Measurements from ENCODE around the gene SOX5. TPM values are rescaled to one million over a fixed set of nuclear protein-coding genes. Genes with fewer than 3 reads are reported as not detected.
"Not testable (repeated sequence)": the region's sequence is repeated elsewhere in the genome, so short reads cannot be mapped to it uniquely, and the experiment has no call there.

Gene SOX5
- polyA plus RNA-seq, 3 donors: 5.1 to 7.5 (median 7.3) TPM

DNA sequence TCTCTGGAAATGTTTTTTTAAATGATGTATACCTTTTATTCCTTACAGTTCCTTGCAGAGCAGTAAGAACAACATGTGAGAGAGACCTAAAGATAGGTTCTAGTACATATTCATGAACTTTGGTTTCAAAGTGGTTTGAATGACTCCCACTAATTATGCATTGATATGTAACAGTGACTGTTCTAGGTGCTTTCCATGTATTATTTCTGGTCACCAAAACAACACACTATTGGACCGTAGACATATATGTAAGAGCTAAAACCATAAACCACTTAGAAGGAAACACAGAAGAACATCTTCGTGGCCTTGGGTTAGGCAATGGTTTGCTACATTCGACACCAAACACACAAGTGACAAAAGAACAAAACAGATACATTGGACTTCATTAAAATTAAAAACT lies 37.9 kb downstream of the SOX5 start:
- DNase-seq (ENCODE audit: low read depth in 3 of 3, low spot score in 2 of 3): no peak

- DNase-seq (ENCODE audit: low read depth in 3 of 3, low spot score in 2 of 3): no peak
These were observed 39.9 kb downstream of the SOX5 start for GRCh38 chr12:23909551-23909950.

DNA sequence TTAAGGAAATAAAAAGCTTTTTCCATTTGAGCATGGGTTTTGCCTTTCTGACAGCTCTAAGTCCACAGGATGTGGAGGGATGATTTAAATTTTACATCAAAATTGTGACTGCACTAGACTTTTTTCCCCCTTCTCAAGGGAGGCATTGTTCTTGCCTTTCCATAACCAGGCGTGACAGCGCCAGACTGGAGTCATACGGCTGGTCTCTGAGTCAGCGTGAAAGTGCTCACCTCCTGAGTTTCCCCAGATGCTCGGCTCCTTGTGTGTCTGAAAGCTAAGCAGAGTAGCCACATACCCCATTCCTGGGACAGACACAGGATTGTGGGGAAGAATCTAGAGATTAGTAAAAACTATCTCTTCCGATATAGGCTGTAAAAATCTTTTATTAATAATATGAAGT lies 43.1 kb downstream of the SOX5 start:
- DNase-seq (ENCODE audit: low read depth in 3 of 3, low spot score in 2 of 3): no peak

DNA sequence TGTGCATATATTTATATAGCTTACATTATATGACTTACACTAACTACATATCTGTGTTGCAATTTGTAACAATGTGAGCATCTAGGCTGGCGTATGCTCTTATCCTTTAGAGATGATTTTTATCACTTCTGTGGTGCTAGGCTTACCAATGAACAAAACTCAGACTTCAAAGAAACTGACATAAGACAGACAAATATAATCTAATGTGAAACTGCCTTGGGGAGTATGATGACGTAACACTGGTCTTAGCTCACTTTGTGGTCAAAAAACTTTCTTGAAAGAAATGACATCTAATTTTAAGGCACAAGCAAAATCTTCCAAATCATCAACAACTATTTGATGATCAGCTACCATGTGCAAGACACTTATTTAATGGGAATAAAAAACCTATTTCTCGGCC lies 50.0 kb downstream of the SOX5 start:
- no peak for DNase-seq (ENCODE audit: low read depth in 3 of 3, low spot score in 2 of 3)

GRCh38 chr12:23898121-23898520 lies 51.3 kb downstream of the SOX5 start:
- no peak for DNase-seq (ENCODE audit: low read depth in 3 of 3, low spot score in 2 of 3)

GRCh38 chr12:23895792-23896218 lies 53.7 kb downstream of the SOX5 start:
- DNase-seq (ENCODE audit: low read depth in 3 of 3, low spot score in 2 of 3): no peak

DNA sequence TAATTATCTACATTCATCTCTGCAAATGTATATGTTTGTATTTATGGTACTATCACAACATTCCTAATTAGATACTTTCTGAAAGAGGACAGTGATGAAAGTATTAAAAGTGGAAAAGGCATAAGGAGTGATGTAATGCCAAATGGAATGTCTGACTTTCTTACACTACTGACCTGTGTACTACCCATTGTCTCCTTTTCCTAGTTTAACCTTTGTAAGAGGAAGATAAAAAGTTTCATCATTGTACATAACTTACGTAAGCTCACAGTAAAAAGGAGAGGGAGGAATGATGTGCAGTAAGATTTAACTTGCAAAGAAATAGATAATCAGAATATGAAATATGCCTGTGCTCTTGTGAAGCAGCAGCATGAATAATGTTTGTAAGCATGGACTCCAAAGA lies 55.9 kb downstream of the SOX5 start:
- no peak for DNase-seq (ENCODE audit: low read depth in 3 of 3, low spot score in 2 of 3)

DNA sequence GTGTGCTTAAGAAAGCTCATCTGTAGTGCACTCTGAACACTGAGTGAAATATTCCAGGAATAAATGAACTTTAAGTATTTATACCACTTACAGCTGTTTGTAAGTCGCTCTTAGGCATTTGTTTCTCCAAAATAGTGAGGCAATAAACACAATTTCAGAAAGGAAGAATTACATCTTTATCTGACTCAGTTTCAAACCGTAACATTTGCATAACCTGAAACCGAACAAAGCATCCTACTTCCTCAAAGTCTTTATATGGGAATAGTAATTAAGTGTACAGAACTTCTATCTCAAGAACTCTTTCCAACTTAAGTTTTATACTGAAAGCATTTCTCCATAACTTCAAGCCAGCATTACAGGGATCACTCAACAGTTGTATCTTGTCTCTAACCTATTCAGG lies 58.4 kb downstream of the SOX5 start:
- DNase-seq (ENCODE audit: low read depth in 3 of 3, low spot score in 2 of 3): no peak

- no peak for DNase-seq (ENCODE audit: low read depth in 3 of 3, low spot score in 2 of 3)
These were observed 60.4 kb downstream of the SOX5 start for GRCh38 chr12:23889069-23889440.

GRCh38 chr12:23888396-23889068 lies 60.9 kb downstream of the SOX5 start:
- DNase-seq (ENCODE audit: low read depth in 3 of 3, low spot score in 2 of 3): no peak

GRCh38 chr12:23887055-23887835 lies 62.2 kb downstream of the SOX5 start:
- no peak for DNase-seq (ENCODE audit: low read depth in 3 of 3, low spot score in 2 of 3)

GRCh38 chr12:23885394-23885793 lies 64.1 kb downstream of the SOX5 start:
- DNase-seq (ENCODE audit: low read depth in 3 of 3, low spot score in 2 of 3): no peak

DNA sequence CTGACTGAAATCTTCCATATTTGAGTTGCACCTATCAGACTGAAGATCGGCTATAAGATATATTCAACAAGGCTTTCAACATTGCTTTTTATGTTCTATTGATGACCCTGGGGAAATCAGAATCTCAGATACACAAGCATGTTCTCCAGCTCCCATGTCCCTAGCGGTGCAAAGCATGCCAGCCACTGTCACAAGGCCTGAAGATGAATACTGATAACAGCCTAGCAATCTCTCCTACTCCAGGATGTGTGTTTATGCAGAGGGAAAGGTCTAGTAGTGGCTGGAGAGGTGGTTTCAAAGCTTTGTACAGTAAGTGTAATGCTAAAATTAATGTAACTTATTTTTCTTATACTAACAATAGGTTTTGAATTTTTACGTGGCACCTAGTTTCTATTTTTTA lies 64.6 kb downstream of the SOX5 start:
- no peak for DNase-seq (ENCODE audit: low read depth in 3 of 3, low spot score in 2 of 3)

DNA sequence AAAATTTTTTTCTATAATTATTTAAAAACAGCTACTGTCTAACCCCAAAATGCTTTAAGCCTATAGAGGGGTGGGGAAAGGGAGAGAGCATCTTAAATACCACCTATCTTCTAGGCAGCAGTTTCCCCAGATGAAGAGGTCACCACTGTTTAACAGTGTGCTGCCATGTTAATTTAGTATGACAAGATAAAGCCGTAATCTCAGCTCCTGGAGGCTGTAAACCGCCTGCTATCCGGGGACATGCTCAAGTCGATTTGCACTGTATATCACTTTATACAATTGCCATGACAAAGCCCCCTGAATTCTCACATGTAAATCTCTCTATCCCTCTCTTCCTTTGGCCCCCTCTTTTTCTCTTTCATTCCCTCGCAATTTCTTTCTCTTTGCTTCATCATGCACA lies 68.5 kb downstream of the SOX5 start:
- DNase-seq (ENCODE audit: low read depth in 3 of 3, low spot score in 2 of 3): no peak

DNA sequence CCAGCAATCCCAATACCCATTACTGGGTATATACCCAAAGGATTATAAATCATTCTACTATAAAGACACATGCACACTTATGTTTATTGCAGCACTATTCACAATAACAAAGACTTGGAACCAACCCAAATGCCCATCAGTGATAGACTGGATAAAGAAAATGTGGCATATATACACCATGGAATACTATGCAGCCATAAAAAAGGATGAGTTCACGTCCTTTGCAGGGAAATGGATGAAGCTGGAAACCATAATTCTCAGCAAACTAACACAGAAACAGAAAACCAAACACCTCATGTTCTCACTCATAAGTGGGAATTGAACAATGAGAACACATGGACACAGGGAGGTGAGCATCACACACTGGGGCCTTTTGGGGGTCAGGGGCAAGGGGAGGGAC lies 72.9 kb downstream of the SOX5 start:
- DNase-seq (ENCODE audit: low read depth in 3 of 3, low spot score in 2 of 3): not testable (repeated sequence)

DNA sequence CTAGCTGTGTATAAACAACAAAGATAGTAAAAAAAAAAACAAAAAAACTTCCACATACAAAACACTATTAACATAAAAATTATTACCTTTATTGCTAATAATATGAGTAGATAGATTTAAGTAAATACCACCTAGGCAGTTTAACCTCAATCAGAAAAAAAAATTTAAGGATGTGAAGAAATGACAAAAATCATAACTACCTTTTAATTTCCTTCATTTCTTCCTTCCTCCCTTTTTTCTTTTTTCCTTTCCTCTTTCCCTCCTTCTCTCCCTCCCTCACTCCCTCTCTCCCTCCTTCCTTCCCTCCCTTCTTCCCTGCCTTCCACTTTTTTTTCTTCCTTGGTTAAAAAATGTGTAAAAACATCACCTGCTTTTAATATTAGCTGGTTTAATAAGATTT lies 81.7 kb downstream of the SOX5 start:
- no peak for DNase-seq (ENCODE audit: low read depth in 3 of 3, low spot score in 2 of 3)

DNA sequence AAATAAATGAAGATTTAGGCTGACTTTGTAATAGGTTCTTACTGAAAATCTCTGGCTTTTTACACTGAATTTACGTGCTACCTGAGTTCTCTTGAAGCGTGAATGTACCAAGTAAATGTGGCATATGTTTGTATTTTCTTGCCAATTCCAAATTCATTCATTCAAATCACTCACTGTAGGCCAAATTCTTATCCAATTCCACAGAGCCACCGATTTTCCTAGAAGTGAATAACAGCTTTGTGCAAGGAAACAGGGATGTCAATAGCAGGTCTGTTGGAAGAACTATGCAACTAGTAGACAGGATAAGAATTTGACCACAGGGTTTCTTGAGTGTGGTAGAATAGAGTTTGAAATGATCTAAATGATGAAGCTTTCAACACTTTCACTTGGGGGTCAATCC lies 86.8 kb downstream of the SOX5 start:
- no peak for DNase-seq (ENCODE audit: low read depth in 3 of 3, low spot score in 2 of 3)

- DNase-seq (ENCODE audit: low read depth in 3 of 3, low spot score in 2 of 3): no peak
These were observed 89.5 kb downstream of the SOX5 start for GRCh38 chr12:23860019-23860418.

GRCh38 chr12:23857178-23857577 lies 92.3 kb downstream of the SOX5 start:
- DNase-seq (ENCODE audit: low read depth in 3 of 3, low spot score in 2 of 3): no peak

DNA sequence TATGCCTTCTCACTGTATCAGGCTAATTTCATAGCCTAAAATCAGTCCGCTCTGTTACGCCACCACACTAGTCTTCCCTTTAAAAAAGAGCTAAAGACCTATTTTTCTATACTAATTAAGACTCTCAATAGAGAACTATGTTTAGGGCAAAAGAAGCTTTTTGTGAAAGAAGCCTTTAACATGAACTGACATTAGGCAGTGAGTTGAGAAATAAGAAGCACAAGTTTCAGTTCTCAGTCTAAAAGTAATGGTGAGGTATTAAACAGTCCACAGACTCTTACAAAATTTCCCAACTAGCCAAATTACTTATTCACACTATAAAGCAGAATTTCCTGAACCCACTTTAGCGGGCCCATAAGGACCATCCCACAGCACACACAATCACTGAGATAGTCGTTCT lies 93.7 kb downstream of the SOX5 start:
- DNase-seq (ENCODE audit: low read depth in 3 of 3, low spot score in 2 of 3): no peak

DNA sequence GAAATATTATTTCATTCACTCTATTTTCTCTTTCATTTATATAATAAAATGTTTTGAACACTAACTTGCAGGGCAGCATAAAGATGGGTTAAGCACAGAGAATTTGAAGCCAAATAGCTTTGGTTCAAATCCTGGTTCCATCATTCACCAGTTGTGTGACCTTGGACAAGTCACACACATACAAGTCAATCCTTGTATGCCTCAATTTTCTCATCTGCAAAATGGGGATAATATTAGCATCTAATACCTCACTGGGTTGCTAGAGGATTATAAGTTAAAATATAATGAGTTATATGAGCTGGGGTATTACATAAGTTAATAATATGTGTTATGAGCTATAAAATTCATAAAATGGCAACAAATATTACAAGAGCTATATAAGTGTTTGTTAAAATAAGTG lies 94.9 kb downstream of the SOX5 start:
- no peak for DNase-seq (ENCODE audit: low read depth in 3 of 3, low spot score in 2 of 3)

GRCh38 chr12:23853640-23854039 lies 95.8 kb downstream of the SOX5 start:
- no peak for DNase-seq (ENCODE audit: low read depth in 3 of 3, low spot score in 2 of 3)

Data from right renal cortex interstitium (tissue), 3 donors.